Large intestine (tissue), 12 donors: ENCODE results near the gene METTL26. TPM values are rescaled to one million over a fixed set of nuclear protein-coding genes. Genes with fewer than 3 reads are reported as not detected.
A peak's percentile ranks its signal among the peaks of the same experiment; 100 is the strongest.

Source experiments
- DNase-seq, 2 donors: peaks; one replicate each; pipeline versions ENCODE4 v3.0.0 to v3.0.0-alpha.2; 2013
- H3K27ac ChIP-seq: one replicate; pipeline ENCODE4 v1.5.1; 2013; ENCODE audit warnings: low read length
- H3K27me3 ChIP-seq: 2 replicates; pipeline ENCODE4 v1.6.1; 2013; ENCODE audit warnings: low read length; ENCODE audit not compliant: control insufficient read depth, insufficient read depth
- H3K36me3 ChIP-seq: 2 replicates; pipeline ENCODE4 v1.6.1; 2013; ENCODE audit warnings: low read length; ENCODE audit not compliant: control insufficient read depth, insufficient read depth
- H3K4me1 ChIP-seq: one replicate; pipeline ENCODE4 v1.6.1; 2013; ENCODE audit warnings: low read length; ENCODE audit not compliant: control insufficient read depth, insufficient read depth
- H3K4me3 ChIP-seq: one replicate; pipeline ENCODE4 v1.5.1; 2013; ENCODE audit warnings: low read length
- H3K9me3 ChIP-seq: one replicate; pipeline ENCODE4 v1.6.1; 2013; ENCODE audit warnings: mild to moderate bottlenecking, low read depth, low read length, moderate library complexity; ENCODE audit not compliant: control insufficient read depth
- WGBS: methylation state at CpG from one replicate; pipeline ENCODE4 v1.1.5; 2013; ENCODE audit warnings: low lambda C conversion rate; ENCODE audit not compliant: insufficient coverage; 5-methylcytosine and 5-hydroxymethylcytosine counted together
- long read RNA-seq, 11 donors: transcript quantifications; one replicate each; lab custom pipeline, GENCODE V29; 2026
- polyA plus RNA-seq: library from polyadenylated mRNA; unstranded; fragments of 120-200 nt; gene quantifications from one replicate; pipeline ENCODE4 v1.2.1, GENCODE V29; 2013

The METTL26 gene
- polyA plus RNA-seq = 59.1 TPM
- long read RNA-seq, donor 1, transcript METTL26-201 (6 exons, 794 nt) = major isoform, 7 of 12 reads
- long read RNA-seq, donor 1, partial matches to known transcripts = 0 of 12 reads
- long read RNA-seq, donor 1, other reads (novel, unspliced or antisense) = 0 of 12 reads
- long read RNA-seq, donor 2, transcript METTL26-201 (6 exons, 794 nt) = major isoform, 14 of 127 reads
- long read RNA-seq, donor 2, transcript METTL26-205 (5 exons, 726 nt) = minor isoform, 10 of 127 reads
- long read RNA-seq, donor 2, partial matches to known transcripts = 32 of 127 reads
- long read RNA-seq, donor 2, other reads (novel, unspliced or antisense) = 51 of 127 reads
- long read RNA-seq, donor 3 = 0 reads
- long read RNA-seq, donor 4, partial matches to known transcripts = 0 of 2 reads
- long read RNA-seq, donor 4, other reads (novel, unspliced or antisense) = 0 of 2 reads
- long read RNA-seq, donor 5, transcript METTL26-205 (5 exons, 726 nt) = minor isoform, 5 of 24 reads
- long read RNA-seq, donor 5, transcript METTL26-201 (6 exons, 794 nt) = major isoform, 9 of 24 reads
- long read RNA-seq, donor 5, partial matches to known transcripts = 0 of 24 reads
- long read RNA-seq, donor 5, other reads (novel, unspliced or antisense) = 0 of 24 reads
- long read RNA-seq, donor 6, transcript METTL26-205 (5 exons, 726 nt) = minor isoform, 6 of 44 reads
- long read RNA-seq, donor 6, transcript METTL26-206 (3 exons, 1,710 nt) = minor isoform, 5 of 44 reads
- long read RNA-seq, donor 6, transcript METTL26-207 (6 exons, 755 nt) = minor isoform, 5 of 44 reads
- long read RNA-seq, donor 6, transcript METTL26-201 (6 exons, 794 nt) = major isoform, 18 of 44 reads
- long read RNA-seq, donor 6, partial matches to known transcripts = 0 of 44 reads
- long read RNA-seq, donor 6, other reads (novel, unspliced or antisense) = 0 of 44 reads
- long read RNA-seq, donor 7, transcript METTL26-201 (6 exons, 794 nt) = major isoform, 6 of 27 reads
- long read RNA-seq, donor 7, transcript METTL26-205 (5 exons, 726 nt) = minor isoform, 5 of 27 reads
- long read RNA-seq, donor 7, partial matches to known transcripts = 5 of 27 reads
- long read RNA-seq, donor 7, other reads (novel, unspliced or antisense) = 0 of 27 reads
- long read RNA-seq, donor 8, transcript METTL26-206 (3 exons, 1,710 nt) = minor isoform, 5 of 51 reads
- long read RNA-seq, donor 8, transcript METTL26-201 (6 exons, 794 nt) = major isoform, 21 of 51 reads
- long read RNA-seq, donor 8, transcript METTL26-205 (5 exons, 726 nt) = minor isoform, 10 of 51 reads
- long read RNA-seq, donor 8, partial matches to known transcripts = 0 of 51 reads
- long read RNA-seq, donor 8, other reads (novel, unspliced or antisense) = 0 of 51 reads
- long read RNA-seq, donor 9, transcript METTL26-201 (6 exons, 794 nt) = major isoform, 21 of 55 reads
- long read RNA-seq, donor 9, transcript METTL26-205 (5 exons, 726 nt) = minor isoform, 9 of 55 reads
- long read RNA-seq, donor 9, transcript METTL26-207 (6 exons, 755 nt) = minor isoform, 6 of 55 reads
- long read RNA-seq, donor 9, transcript METTL26-206 (3 exons, 1,710 nt) = minor isoform, 9 of 55 reads
- long read RNA-seq, donor 9, partial matches to known transcripts = 0 of 55 reads
- long read RNA-seq, donor 9, other reads (novel, unspliced or antisense) = 0 of 55 reads
- long read RNA-seq, donor 10, transcript METTL26-205 (5 exons, 726 nt) = minor isoform, 9 of 38 reads
- long read RNA-seq, donor 10, transcript METTL26-201 (6 exons, 794 nt) = major isoform, 14 of 38 reads
- long read RNA-seq, donor 10, transcript METTL26-204 (4 exons, 558 nt) = minor isoform, 5 of 38 reads
- long read RNA-seq, donor 10, partial matches to known transcripts = 0 of 38 reads
- long read RNA-seq, donor 10, other reads (novel, unspliced or antisense) = 0 of 38 reads
- long read RNA-seq, donor 11, transcript METTL26-205 (5 exons, 726 nt) = minor isoform, 5 of 24 reads
- long read RNA-seq, donor 11, transcript METTL26-201 (6 exons, 794 nt) = major isoform, 7 of 24 reads
- long read RNA-seq, donor 11, partial matches to known transcripts = 0 of 24 reads
- long read RNA-seq, donor 11, other reads (novel, unspliced or antisense) = 0 of 24 reads

GRCh38 chr16:636206-637080 lies at the start of gene METTL26:
Gene METTL26 (minus strand): TSS chr16:636305. CDS start chr16:636290, 15 bp downstream.
- peaks cover 8% of the 10 kb centered on the region for H3K36me3 ChIP-seq
- peak within 1 kb of the TSS; percentile 97 for H3K27ac ChIP-seq
- no CpG with 5 or more reads among the region's 91 CpGs for WGBS
- peak within 1 kb of the TSS; percentile 78 for H3K4me3 ChIP-seq
- no peaks in the 10 kb centered on the region for H3K27me3 ChIP-seq
- H3K9me3 ChIP-seq = peaks cover 8% of the 10 kb centered on the region
- DNase-seq = peak; percentile 95 to 96
- peaks cover 19% of the 10 kb centered on the region for H3K4me1 ChIP-seq

GRCh38 chr16:684961-685696 lies 49.0 kb upstream of the METTL26 start:
- Histone ChIP-seq H3K4me1 (peaks cover 37% of the 10 kb centered on the region), H3K9me3 (peaks cover 12% of the 10 kb centered on the region), H3K4me3 (no peak overlapping the region), H3K36me3 (peaks cover 38% of the 10 kb centered on the region), H3K27me3 (no peaks in the 10 kb centered on the region), H3K27ac (no peak overlapping the region)
- DNase-seq = no peak
- no CpG with 5 or more reads among the region's 61 CpGs for WGBS

- no CpG with 5 or more reads among the region's 91 CpGs for WGBS
- H3K4me3 ChIP-seq = peak within 1 kb of the TSS; percentile 60
- peaks cover 38% of the 10 kb centered on the region for H3K36me3 ChIP-seq
- H3K27ac ChIP-seq = peak within 1 kb of the TSS; percentile 47
- peaks cover 12% of the 10 kb centered on the region for H3K9me3 ChIP-seq
- H3K27me3 ChIP-seq = no peaks in the 10 kb centered on the region
- DNase-seq = peak; percentile 95 to 96
- peaks cover 32% of the 10 kb centered on the region for H3K4me1 ChIP-seq
These were observed 48.1 kb upstream of the METTL26 start, which contains the start of gene JMJD8 for GRCh38 chr16:684071-684794. Gene JMJD8 (minus strand): TSS chr16:684334. CDS start chr16:684319, 15 bp downstream.

- Histone ChIP-seq H3K9me3 (peaks cover 12% of the 10 kb centered on the region), H3K27me3 (no peaks in the 10 kb centered on the region), H3K4me3 (peak overlapping the region; percentile 60), H3K4me1 (peaks cover 32% of the 10 kb centered on the region), H3K36me3 (peaks cover 38% of the 10 kb centered on the region), H3K27ac (no peak overlapping the region)
- DNase-seq = no peak
- WGBS = no CpG with 5 or more reads among the region's 57 CpGs
These were observed 47.4 kb upstream of the METTL26 start for GRCh38 chr16:683396-684070.

GRCh38 chr16:682493-683395 lies 46.6 kb upstream of the METTL26 start:
- Histone ChIP-seq H3K27ac (no peak overlapping the region), H3K27me3 (no peaks in the 10 kb centered on the region), H3K36me3 (peaks cover 34% of the 10 kb centered on the region), H3K9me3 (peaks cover 12% of the 10 kb centered on the region), H3K4me3 (peak overlapping the region; percentile 60), H3K4me1 (peaks cover 32% of the 10 kb centered on the region)
- WGBS = no CpG with 5 or more reads among the region's 36 CpGs
- DNase-seq = no peak

GRCh38 chr16:681746-682427 lies 45.8 kb upstream of the METTL26 start:
- peaks cover 36% of the 10 kb centered on the region for H3K4me1 ChIP-seq
- H3K27ac ChIP-seq = no peak overlapping the region
- peaks cover 9% of the 10 kb centered on the region for H3K9me3 ChIP-seq
- DNase-seq = no peak
- H3K36me3 ChIP-seq = peaks cover 30% of the 10 kb centered on the region
- H3K4me3 ChIP-seq = peak overlapping the region; percentile 82
- H3K27me3 ChIP-seq = peaks cover 2% of the 10 kb centered on the region
- WGBS = no CpG with 5 or more reads among the region's 28 CpGs
